Measurements from ENCODE around the gene USP35.

DNA sequence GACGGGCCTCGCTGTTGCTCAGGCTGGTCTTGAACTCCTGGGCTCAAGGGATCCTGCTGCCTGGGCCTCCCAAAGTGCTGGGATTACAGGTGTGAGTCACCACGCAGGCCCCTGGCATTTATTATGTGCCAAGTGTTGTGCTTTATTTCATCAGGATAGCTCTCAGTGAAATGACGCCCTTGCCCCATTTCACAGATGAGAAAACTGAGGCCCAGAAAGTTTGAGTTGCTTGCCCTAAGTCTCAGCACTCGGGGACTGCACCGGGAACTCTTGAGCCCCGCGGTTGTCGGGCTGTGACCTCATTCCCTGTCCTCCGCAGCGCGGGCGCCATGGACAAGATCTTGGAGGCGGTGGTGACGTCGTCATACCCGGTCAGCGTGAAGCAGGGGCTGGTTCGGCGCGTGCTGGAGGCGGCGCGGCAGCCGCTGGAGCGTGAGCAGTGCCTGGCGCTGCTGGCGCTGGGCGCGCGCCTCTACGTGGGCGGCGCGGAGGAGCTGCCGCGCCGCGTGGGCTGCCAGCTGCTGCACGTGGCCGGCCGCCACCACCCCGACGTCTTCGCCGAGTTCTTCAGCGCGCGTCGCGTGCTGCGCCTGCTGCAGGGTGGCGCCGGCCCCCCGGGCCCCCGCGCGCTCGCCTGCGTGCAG is 7.3 kb downstream of the USP35 start:
- TF ChIP-seq, protein P1, sequence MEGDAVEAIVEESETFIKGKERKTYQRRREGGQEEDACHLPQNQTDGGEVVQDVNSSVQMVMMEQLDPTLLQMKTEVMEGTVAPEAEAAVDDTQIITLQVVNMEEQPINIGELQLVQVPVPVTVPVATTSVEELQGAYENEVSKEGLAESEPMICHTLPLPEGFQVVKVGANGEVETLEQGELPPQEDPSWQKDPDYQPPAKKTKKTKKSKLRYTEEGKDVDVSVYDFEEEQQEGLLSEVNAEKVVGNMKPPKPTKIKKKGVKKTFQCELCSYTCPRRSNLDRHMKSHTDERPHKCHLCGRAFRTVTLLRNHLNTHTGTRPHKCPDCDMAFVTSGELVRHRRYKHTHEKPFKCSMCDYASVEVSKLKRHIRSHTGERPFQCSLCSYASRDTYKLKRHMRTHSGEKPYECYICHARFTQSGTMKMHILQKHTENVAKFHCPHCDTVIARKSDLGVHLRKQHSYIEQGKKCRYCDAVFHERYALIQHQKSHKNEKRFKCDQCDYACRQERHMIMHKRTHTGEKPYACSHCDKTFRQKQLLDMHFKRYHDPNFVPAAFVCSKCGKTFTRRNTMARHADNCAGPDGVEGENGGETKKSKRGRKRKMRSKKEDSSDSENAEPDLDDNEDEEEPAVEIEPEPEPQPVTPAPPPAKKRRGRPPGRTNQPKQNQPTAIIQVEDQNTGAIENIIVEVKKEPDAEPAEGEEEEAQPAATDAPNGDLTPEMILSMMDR (IDR thresholded peaks at IDR 0.05; ENCODE audit: low read length) = no peak
- no peak for TF ChIP-seq EZH2 (IDR thresholded peaks at IDR 0.05; ENCODE audit: borderline replicate concordance, low read length)
